Adipocyte (in vitro differentiated cells): Measurements from ENCODE around the gene LRRC1.
A peak's percentile ranks its signal among the peaks of the same experiment; 100 is the strongest.

Experiments
- DNase-seq: peaks from one replicate; pipeline ENCODE4 v3.0.0-alpha.2; 2015; ENCODE audit warnings: low read depth
- H3K27me3 ChIP-seq: replicated peaks from 2 replicates; pipeline ENCODE4 v1.7.0; 2013; ENCODE audit warnings: mild to moderate bottlenecking, low read length, moderate library complexity; ENCODE audit not compliant: control insufficient read depth, insufficient read depth
- H3K36me3 ChIP-seq: 2 replicates; pipeline ENCODE4 v1.7.0; 2013; ENCODE audit warnings: low read length, mild to moderate bottlenecking, moderate library complexity; ENCODE audit not compliant: control insufficient read depth, insufficient read depth, severe bottlenecking
- H3K4me1 ChIP-seq: 2 replicates; pipeline ENCODE4 v1.7.0; 2013; ENCODE audit warnings: mild to moderate bottlenecking, low read length, moderate library complexity; ENCODE audit not compliant: control insufficient read depth, insufficient read depth
- H3K4me3 ChIP-seq: 2 replicates; pipeline ENCODE4 v1.7.0; 2013; ENCODE audit warnings: mild to moderate bottlenecking, low read length, moderate library complexity
- H3K9ac ChIP-seq: 2 replicates; pipeline ENCODE4 v1.7.0; 2013; ENCODE audit warnings: mild to moderate bottlenecking, low read length, moderate library complexity
- H3K9me3 ChIP-seq: 2 replicates; pipeline ENCODE4 v1.7.0; 2013; ENCODE audit warnings: mild to moderate bottlenecking, low read length, moderate library complexity; ENCODE audit not compliant: control insufficient read depth

Gene LRRC1

DNA sequence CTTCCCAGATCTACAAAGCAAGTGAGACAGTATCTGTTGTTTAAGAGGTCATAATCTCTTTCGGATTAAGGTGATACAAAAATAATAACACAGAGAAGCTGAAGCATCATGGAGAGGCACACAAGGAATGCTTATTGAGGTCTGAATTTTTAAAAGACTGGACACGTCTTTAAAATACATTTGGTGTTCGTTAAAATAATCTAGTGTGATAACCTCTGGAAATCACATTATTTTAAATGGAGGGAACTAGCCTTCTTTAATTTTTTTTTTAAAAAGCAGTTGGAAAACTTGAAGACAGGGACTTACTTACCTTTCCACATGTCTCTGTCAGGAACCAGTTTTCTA is 1.9 kb upstream of the LRRC1 start:
- H3K27me3 ChIP-seq: no peaks in the 10 kb centered on the region
- peaks cover 24% of the 10 kb centered on the region for H3K4me1 ChIP-seq
- DNase-seq: no peak
- no peaks in the 10 kb centered on the region for H3K36me3 ChIP-seq
- no peak overlapping the region for H3K4me3 ChIP-seq
- peaks cover 29% of the 10 kb centered on the region for H3K9me3 ChIP-seq
- no peak overlapping the region for H3K9ac ChIP-seq

DNA sequence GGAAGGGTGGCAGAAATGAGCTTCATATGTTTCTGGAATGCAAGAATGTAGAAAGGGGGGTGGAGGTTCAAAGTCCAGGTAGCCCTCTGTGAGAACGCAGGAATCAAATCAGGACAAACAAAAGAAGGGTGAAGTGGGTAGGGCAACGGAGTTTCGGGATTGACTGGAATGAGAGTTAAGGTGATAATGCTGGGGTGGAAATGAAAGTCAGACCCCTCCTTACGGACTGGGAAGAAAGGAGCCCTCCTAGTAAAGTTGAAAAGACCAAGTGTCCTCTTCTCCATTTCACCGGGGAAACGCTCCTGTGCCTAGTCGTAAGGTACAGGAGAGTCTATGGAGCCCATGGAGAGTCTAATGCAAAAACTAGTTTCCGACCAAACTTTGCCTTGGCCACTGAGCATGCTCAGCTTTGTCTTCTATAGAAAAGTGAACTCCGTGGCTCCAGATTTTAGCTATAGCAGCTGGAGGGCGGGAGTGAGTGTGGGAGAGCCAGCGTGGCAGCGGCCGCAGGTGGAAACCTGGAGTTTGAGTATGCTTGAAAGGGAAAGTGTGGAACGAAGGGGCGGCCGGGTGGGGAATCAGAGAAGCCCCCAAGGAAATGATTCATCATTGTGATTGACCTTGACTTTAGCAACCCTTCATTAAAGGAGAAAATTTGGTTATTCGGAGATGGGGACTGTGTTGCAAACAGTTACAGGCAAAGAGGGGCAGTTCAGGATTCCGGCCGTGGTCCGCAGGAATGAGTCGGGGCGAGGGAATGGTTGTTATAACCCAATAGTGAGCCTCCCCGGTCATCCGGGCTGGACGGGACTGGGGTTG is 1.3 kb upstream of the LRRC1 start:
- H3K9ac ChIP-seq: peak overlapping the region; percentile 86
- no peaks in the 10 kb centered on the region for H3K36me3 ChIP-seq
- DNase-seq: peak; percentile 85
- H3K27me3 ChIP-seq: no peaks in the 10 kb centered on the region
- H3K9me3 ChIP-seq: peaks cover 24% of the 10 kb centered on the region
- H3K4me3 ChIP-seq: peak overlapping the region; percentile 94
- H3K4me1 ChIP-seq: peaks cover 24% of the 10 kb centered on the region

DNA sequence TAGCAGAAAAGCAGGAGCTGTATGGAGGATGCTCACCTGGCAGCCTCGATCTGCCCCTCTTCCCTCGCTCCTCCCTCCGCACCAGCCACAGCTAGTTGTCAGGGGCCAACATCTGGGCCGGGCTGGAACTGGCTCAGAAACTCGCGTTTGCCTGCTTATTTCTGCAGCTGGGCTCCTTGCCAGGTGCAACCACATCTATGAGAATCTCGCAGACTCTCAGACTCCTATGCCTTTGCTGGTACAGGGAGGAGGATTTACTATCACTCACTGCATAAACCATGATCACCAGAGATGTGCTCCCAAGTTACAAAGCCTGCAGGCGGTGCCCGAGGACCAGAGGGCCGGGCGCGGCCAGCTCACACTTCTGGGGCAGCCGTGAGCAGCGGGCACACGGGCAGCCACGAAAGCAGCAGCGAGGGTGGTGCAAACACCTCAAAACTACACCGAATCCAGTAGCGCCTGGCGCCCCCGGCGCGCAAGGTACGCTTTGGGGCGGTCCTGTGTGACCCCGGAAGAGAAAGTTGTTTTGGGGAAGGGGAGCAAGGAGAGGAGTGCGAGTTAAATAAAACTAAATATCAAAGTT is 577 bp upstream of the LRRC1 start:
- peak; percentile 86 for DNase-seq
- Histone ChIP-seq H3K27me3 (no peaks in the 10 kb centered on the region), H3K4me3 (peak overlapping the region; percentile 94), H3K36me3 (no peaks in the 10 kb centered on the region), H3K9ac (peak overlapping the region; percentile 86), H3K4me1 (peaks cover 24% of the 10 kb centered on the region), H3K9me3 (peaks cover 17% of the 10 kb centered on the region)

DNA sequence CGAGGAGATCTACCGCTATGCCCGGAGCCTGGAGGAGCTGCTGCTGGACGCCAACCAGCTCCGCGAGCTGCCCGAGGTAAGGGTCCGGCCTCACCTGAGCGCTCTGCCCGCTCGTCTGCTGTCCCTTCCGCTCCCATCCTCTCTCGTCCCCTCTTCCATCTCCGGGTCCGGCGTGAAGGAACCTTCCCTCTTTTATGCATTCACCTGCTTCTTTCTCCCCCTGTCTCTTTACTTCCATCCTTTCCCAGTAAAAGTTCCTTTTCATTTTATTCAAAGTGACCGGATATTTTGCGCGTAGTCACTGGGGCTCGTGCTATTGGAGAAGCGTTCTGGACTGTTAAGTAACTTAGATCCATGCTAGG is 516 bp downstream of the LRRC1 start:
- Histone ChIP-seq H3K27me3 (no peaks in the 10 kb centered on the region), H3K9ac (peak overlapping the region; percentile 86), H3K4me3 (peak overlapping the region; percentile 94), H3K9me3 (peaks cover 7% of the 10 kb centered on the region), H3K4me1 (peaks cover 24% of the 10 kb centered on the region), H3K36me3 (no peaks in the 10 kb centered on the region)
- DNase-seq: no peak

DNA sequence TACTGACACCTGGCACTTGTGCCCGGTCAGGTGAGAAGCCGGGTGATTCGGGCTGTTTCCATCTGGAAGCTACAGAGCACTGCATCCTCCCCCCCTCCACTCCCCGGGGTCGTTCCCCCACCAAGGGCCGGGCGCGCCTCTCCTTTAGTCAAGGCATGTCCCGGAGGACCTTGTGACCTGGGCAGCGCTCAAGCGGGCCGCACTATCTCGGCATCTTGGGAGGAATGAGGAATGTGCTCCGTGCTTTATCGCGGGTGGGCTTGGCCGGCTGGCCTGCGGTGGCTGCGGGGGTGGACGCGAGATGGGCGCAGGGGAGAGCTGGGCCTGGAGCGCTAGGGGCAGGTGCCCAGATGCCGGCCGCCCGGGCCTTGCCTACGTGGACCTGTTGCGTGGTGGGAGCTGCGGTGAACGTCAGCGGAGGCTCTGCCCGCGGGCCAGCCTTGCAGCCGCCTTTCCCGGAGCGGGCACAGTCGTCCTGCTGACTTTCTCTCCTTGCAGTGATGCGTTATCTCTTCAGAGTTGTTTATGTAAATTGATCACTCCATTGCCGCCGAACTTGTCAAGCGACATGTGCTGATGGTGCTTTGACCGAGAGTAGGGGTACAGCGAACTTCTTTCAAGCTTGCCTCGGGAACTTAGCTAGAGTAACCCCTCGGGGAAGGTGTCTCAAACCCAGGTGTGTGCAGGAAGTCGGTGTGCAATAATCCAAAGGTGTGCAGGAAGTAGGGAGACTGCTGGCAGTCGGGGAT is 1.1 kb downstream of the LRRC1 start:
- Histone ChIP-seq H3K4me1 (peaks cover 24% of the 10 kb centered on the region), H3K9me3 (peaks cover 1% of the 10 kb centered on the region), H3K36me3 (no peaks in the 10 kb centered on the region), H3K9ac (peak overlapping the region; percentile 86), H3K27me3 (no peaks in the 10 kb centered on the region), H3K4me3 (peak overlapping the region; percentile 94)
- peak; percentile 74 for DNase-seq

DNA sequence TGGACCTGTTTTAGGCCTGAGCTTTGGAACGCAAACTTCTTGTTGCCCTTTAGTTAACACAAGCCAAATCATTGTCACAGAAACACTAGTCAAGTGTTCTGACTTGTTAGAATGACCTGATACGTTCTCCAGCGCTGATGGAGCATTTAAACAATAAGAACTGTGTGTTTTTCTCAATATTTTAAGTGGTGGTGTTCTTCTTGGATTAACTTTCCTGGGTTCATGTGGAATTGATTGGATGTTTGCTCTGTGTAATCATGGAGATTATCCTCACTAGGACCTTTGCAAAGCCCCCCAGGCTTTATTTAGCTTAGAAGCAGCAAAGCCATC is 1.6 kb downstream of the LRRC1 start:
- Histone ChIP-seq H3K9me3 (no peaks in the 10 kb centered on the region), H3K4me1 (peaks cover 27% of the 10 kb centered on the region), H3K27me3 (no peaks in the 10 kb centered on the region), H3K36me3 (no peaks in the 10 kb centered on the region), H3K9ac (peak overlapping the region; percentile 86), H3K4me3 (peak overlapping the region; percentile 94)
- DNase-seq: no peak

DNA sequence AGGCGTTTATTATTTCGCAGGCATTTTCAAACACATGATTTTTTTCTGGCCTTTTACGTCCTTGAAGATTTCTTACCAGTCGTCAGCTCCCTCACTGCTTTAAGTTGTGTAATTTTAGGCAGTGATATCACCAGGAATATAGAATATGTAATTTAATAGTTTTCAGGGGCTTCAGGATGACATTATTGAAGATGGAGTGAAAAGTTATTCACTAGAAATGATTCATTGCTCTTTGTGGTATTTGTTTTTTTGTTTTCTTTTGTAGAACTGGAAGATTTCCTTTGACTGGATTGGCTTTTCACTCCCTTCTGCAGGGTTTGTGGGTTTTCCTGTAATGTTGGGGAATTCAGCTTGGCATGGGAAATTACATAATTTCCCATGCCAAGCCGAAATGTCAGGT is 2.0 kb downstream of the LRRC1 start:
- Histone ChIP-seq H3K4me1 (peaks cover 27% of the 10 kb centered on the region), H3K9ac (no peak overlapping the region), H3K27me3 (no peaks in the 10 kb centered on the region), H3K36me3 (no peaks in the 10 kb centered on the region), H3K9me3 (no peaks in the 10 kb centered on the region), H3K4me3 (peak overlapping the region; percentile 94)
- DNase-seq: peak; percentile 80

DNA sequence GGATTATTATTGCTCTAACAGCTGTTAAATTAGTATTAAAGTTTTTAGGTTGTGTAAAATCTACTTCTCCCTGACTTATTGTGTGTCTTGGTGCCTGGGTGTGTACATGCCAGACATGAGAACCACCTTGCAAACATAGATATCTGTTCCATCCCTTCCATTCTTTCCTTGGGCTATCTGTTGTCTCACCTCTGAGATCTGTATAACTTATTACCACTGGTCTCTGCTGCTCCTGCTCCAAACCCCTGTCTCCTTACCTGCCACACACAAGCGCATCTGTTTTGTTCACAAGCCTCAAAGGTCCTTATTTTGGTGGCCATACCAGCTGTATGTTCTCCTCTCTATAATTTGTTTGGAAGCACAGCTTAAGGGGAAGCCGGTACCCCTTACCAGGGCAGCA is 2.5 kb downstream of the LRRC1 start:
- DNase-seq: no peak
- H3K36me3 ChIP-seq: no peaks in the 10 kb centered on the region
- H3K9ac ChIP-seq: no peak overlapping the region
- no peaks in the 10 kb centered on the region for H3K9me3 ChIP-seq
- H3K4me3 ChIP-seq: no peak overlapping the region
- H3K27me3 ChIP-seq: no peaks in the 10 kb centered on the region
- peaks cover 27% of the 10 kb centered on the region for H3K4me1 ChIP-seq

DNA sequence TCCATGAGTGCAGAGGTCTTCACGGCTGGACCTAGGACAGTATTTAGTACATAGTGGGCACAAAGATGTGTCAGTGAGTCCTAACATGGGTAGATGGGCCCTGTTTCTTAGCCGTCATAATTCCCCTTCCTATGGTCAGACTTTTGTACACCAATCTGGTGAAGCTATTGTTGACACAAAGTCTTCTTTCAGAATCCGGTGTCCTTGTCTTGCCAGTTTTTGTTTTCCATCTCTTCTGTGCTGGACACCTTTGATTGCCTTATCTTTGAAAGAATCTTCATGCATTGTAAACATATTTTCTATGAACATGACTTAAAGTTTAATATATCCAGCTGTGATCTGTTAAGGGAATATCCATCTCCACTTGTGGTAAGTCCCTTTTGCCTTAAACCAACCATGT is 4.5 kb downstream of the LRRC1 start:
- peaks cover 16% of the 10 kb centered on the region for H3K4me1 ChIP-seq
- DNase-seq: no peak

DNA sequence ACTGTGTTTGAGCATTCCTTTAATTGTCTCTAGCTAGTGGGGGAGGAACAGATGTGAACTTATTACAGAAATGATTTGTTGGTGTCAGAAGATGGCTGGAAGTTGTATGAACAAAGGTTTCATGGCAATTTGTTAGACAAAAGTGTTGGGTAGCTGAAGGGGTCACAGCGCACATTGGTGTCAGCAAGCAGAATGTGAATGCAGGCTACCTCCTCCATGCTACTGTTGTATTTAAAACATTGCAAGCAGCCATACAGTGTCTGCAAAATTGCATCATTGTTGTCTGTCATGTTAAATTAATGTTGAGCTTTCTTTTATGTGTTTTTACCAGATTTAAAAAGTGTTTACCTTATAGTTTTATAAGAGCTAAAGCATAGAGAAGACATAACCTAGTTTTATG is 6.2 kb downstream of the LRRC1 start:
- Histone ChIP-seq H3K36me3 (no peaks in the 10 kb centered on the region), H3K9me3 (no peaks in the 10 kb centered on the region), H3K27me3 (no peaks in the 10 kb centered on the region), H3K9ac (no peak overlapping the region), H3K4me1 (peaks cover 10% of the 10 kb centered on the region), H3K4me3 (no peak overlapping the region)
- peak; percentile 44 for DNase-seq

More for the DNA sequence above, 4.5 kb downstream of the LRRC1 start:
- Histone ChIP-seq H3K36me3 (no peaks in the 10 kb centered on the region), H3K27me3 (no peaks in the 10 kb centered on the region), H3K9me3 (no peaks in the 10 kb centered on the region), H3K4me3 (no peak overlapping the region), H3K9ac (no peak overlapping the region)

DNA sequence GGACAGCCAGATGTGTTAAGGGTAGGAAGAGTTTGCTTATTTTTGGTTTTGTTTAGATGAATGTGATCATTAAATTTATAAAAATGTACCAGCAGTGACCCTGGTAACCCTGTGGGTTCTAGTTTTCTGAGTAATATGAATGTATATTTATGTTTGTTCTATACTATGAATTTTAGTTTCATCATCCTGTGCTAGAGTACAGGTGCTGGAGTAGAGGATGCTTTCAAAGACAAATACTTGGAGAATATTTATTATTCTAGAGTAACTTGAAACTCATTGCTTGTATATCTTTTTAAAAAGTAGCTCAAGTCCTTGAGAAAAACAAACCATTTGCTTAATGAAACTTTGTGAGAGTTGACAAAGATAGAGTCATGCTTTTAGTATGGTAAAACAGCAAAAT is 7.8 kb downstream of the LRRC1 start:
- Histone ChIP-seq H3K9ac (no peak overlapping the region), H3K4me1 (peaks cover 3% of the 10 kb centered on the region), H3K36me3 (no peaks in the 10 kb centered on the region), H3K9me3 (no peaks in the 10 kb centered on the region), H3K4me3 (no peak overlapping the region), H3K27me3 (no peaks in the 10 kb centered on the region)
- no peak for DNase-seq
